GM19099 (cell line): ENCODE measurements around the gene TFR2.

ENCODE experiments used
- POLR2A ChIP-seq: IDR thresholded peaks from 3 replicates; pipeline ENCODE4 v1.6.1; 2011; ENCODE audit warnings: low read depth; ENCODE audit not compliant: insufficient read length; ENCODE audit errors: extremely low read depth

Gene TFR2

GRCh38 chr7:100580466-100581283, 60.7 kb downstream of the TFR2 start:
- TF ChIP-seq POLR2A: no peak

- no peak for TF ChIP-seq POLR2A
Observed at GRCh38 chr7:100578246-100579183, 62.8 kb downstream of the TFR2 start.

- no peak for TF ChIP-seq POLR2A
Observed at GRCh38 chr7:100577507-100577906, 63.8 kb downstream of the TFR2 start.

GRCh38 chr7:100577103-100577502, 64.2 kb downstream of the TFR2 start:
- no peak for TF ChIP-seq POLR2A

- TF ChIP-seq POLR2A: no peak
Observed at GRCh38 chr7:100576384-100576993, 64.9 kb downstream of the TFR2 start.

GRCh38 chr7:100575746-100576383, 65.5 kb downstream of the TFR2 start:
- TF ChIP-seq POLR2A: no peak

GRCh38 chr7:100575206-100575631, 66.1 kb downstream of the TFR2 start:
- TF ChIP-seq POLR2A: no peak

GRCh38 chr7:100574362-100575205, 66.8 kb downstream of the TFR2 start:
- no peak for TF ChIP-seq POLR2A

- no peak for TF ChIP-seq POLR2A
Observed at GRCh38 chr7:100573691-100574361, 67.5 kb downstream of the TFR2 start, which contains the start of gene SAP25. SAP25 (minus strand) TSS chr7:100573900; CDS start chr7:100573742, 158 bp downstream.

GRCh38 chr7:100572949-100573675, 68.2 kb downstream of the TFR2 start:
- TF ChIP-seq POLR2A: no peak

- TF ChIP-seq POLR2A: no peak
Observed at GRCh38 chr7:100572281-100572948, 68.9 kb downstream of the TFR2 start.

- TF ChIP-seq POLR2A: no peak
Observed at GRCh38 chr7:100571829-100572116, 69.6 kb downstream of the TFR2 start.
